Measurements from ENCODE around the gene AUH.

The AUH gene

DNA sequence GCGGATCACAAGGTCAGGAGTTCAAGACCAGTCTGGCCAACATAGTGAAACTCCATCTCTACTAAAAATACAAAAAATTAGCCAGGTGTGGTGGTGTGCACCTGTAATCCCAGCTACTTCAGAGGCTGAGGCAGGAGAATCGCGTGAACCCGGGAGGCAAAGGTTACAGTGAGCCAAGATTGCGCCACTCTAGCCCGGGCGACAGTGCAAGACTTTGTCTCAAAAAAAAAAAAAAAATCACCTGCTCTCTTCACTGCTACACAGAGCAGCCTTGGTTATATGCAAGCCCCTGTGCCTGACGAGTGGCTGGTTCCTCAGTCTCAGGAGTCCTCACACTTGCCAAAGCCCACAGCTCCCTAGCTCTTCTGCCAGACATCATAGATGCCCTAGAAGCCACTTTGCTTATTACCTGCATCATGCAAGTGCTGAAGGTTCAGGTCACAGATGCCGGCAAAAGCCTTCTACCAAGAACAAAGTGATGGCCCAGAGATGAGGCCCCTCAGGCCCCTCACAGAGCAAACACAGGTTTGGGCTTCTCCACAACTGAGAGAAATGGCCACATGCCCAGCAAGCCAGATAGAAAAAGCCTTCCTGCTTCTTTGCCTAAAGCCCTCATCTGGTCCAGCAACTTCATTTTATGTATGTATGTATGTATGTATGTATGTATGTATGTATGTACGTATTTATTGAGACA, 176.4 kb downstream of the AUH start:
- DNase-seq: no peak

DNA sequence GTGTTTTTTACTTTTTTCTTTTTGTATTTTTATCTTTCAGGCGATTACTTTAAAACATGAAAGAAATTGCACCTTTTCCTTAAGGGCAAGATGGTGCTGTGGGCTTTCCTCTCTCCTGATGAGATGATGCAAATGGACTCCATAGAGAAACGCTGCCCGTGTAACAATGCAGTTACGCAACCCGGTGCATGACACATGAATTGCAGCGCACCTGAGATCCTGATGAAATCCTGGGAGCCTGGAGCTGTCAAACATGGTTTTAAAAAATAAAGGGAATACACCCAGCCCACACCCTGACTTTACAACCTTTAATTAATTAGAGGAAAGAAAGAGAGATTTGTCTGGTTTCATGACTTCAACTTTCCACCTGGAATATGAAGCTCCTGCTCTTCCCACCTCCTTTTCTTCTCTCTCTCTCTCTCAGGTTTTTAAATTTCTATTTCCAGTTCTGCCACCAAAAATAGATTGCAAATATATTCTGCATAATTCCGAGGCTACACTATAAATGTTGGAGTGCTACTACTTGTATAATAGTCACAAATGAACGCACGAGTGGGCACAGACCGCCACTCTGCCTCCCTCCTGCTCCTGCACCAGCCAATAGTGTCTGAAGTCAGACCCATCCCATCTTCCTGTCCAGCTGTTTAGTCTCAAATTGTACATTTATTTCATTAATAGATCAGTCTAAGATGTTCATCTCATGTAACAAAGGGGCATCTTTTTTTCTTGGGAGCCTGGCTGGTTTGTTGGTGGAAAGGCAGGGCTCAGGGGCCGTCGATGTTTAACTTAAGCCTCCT, 179.1 kb downstream of the AUH start:
- no peak for DNase-seq

DNA sequence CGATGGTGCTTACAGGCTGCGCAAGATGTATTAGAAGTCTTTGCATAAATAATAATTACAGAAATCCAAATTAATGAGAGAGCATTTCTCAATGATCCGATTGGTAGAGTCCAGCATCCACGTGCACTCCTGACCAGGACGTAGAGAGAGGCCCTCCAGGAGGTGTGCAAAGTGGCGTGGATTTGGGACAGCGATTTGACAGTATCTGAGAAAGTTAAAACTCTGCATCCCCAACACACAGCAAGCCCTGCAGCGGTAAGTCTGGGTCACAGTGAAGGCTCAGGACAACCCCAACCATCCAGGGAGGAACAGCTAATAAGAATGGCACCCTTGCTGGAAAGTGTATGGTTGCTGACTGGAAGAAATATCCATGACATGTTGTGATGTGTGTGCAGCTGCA, 180.2 kb downstream of the AUH start:
- DNase-seq: no peak

DNA sequence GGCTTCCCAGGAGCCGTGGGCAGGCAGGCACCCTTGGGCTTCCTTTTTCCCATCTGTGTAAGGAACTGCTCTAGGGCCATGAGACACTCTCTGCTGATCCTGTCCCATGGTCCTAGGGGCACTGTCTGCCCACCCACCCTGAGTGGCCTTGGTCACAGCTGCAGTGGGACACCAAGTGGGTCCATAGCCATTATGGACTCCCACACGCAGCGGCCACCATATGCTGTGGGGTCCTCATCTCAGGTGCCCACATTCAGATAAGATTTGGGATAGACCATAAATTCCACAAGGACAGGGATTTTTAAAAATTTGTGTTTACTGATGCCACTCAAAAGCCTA, 180.8 kb downstream of the AUH start:
- DNase-seq: no peak

DNA sequence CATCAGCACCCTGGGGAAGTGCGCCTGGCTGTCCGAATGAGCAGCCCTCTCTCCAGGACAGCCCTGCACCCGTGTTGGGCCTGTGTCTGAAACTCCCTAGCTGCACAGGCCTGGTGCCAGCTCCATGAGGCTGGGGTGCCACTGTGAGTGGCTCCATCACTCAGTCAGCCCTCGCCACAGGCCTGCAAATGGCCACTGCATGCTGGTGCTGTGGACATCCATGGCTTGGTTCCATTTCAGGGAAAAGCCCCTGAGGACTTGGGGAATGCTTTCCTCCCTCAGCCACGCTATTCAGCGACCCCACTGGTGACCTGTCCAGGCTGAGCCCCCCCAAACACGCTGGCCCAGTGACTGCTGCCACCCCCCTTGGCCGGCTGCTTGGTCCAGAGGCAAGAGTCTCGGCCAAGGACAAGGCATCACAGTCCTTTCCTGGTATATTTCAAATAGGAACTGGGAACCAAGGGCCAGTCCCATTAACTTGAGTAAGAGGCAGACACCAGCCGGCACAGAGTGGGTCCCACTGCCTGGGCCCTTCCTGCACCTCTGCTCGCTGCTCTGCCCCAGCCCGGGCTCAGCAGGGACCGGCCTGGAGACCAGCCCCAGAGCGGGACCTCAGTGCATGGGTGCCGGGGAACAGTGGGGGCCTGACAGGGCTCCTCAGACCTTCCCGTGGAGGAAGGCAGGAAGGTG, 181.3 kb downstream of the AUH start:
- DNase-seq: no peak

DNA sequence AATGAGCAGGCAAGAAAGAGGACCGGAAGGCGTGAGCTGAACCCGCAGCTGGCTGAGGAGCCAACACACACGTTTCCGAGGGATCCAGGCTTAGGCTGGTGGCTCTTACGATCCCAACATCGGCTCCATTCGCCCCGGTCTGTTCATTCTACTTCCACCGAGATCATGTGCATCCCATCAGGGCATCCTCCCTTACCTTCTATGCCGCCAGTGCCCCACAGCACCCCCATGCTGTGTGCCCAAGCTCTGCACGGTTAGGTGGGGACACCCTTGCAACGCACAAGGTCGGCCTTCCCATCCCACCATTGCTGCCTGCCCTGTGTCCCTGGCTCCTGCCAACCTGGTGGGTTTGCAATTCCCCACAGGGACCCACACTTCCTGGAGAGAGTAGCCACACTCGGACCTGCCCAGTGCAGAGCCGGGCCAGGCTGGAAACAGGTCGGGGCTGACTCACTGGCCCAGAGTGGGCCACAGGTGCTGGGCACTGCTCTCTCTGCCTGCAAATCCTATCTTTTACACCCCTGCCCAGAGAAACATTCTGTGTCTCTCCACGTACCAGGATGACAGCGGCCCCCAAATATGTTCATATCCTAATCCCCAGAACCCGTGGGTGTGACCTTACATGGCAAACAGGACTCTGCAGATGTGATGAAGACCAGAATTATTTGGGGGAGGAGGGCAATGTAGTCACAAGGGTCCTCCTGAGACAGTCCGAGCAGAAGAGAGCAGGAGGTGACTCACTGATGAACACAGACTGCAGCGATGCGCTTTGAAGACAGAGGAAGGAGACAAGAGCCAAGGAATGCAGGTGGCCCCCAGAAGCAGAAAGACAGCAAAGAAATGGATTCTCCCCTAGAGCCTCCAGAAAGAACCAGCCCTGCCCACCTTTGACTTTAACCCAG, 182.2 kb downstream of the AUH start:
- DNase-seq: no peak

DNA sequence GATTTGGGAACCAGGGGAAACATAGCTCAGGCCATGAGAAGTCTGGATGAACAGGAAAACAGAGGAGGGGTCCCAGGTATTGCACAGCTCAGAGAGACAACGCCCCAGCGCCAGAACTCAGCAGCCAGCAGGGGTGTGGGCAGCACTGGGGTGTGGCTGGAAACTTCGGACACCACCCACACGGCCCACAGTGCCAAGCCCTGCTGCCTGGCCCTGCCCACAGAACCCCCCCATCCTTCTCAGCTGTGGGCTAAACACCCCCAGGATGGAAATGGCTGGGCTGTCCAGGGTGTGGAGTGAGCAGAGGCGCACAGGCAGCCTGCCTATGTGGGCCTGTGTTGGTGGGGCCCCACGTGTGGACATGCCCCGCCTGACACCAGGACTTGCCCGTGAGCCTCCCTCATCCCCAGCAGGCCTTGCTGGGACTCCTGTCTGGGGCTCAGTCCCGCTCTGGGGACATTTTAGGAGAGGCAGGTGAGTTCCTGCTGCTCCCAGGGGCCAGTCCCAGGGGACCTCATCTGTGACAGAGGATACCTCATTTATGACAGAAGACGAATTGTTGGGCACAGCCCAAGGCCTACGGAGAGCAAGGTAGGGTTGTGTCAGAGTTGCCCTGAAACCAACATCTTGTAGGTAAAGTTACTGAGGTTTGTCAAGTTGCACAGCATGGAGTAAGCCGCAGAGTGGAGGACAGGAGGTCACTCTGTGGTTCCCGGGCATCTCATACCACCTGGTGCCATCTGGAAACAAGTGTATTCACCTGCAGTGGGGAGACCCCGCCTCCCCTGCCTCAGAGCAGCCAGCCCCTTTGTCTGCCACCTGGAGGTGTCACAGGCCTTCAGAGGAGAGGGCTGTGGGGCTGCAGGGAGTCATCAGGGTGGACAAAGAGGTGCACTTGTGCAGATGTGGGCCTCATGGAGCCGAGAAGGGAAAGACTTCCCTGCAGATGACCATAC, 183.2 kb downstream of the AUH start:
- DNase-seq: no peak

DNA sequence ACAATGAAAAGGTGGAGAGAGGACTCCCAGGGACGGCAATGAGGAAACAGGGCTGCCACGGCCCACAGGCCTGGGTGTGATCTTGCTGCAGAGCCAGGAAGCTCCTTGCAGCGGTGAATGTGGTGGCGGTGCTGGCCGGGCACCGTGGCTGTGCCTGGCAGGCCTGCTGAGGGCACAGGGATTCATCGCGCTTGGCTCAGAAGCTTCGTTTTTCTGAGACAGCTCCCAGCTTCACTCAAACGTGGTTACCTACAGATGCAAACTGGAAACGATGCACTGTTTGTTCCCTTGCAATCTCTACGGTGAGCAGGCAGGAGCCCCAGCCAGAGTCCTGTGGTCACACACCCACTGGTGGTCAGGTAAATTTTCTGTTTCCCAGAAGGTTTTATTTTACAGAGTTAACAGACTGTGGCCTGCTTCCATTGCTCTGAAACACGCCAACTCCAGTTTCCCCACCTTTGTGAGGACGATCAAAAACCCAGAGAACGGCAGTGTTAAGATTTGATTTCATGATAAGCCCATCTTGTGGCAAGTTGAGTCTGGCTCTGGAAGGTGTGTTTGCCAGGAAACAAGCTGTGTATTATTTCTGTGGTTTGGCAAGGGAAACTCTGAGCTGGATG, 183.9 kb downstream of the AUH start:
- DNase-seq: no peak

DNA sequence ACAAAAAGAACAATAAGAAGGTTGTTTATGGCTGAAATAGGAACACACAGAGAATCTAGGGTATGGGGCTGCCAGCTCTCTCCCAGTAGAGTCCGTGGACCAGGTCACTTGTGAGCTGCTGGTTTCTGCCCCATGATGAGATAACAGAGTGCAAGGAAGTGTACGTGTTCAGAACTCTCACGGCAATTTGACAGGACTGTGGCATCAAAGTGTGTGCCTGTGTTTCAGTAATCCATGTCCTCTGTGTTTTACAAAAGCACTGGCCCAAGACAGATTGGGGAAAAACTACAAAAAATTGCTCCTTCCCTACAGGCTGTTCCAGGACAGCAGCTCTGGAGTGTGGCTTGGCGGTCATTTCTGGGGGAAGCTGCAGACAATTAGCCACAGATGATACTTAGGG, 184.6 kb downstream of the AUH start:
- no peak for DNase-seq

DNA sequence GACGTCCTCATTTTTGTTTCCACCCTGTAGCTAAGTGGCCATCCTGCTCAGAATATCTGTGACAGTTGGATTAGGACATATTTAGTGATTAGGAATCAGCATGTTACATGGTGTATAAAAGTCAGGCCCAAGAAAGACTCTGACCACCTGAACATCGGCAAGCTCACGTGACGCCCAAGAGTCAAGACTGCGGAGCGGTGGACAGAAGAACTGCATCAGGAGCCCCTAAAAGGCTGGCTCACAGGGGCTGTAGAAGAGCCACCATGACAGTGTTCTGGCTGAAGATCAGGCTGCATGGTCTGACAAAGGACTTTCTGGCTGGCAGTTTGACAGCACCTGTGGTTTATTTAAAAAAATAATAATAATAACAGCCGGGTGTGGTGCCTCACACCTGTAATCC, 185.3 kb downstream of the AUH start:
- no peak for DNase-seq

DNA sequence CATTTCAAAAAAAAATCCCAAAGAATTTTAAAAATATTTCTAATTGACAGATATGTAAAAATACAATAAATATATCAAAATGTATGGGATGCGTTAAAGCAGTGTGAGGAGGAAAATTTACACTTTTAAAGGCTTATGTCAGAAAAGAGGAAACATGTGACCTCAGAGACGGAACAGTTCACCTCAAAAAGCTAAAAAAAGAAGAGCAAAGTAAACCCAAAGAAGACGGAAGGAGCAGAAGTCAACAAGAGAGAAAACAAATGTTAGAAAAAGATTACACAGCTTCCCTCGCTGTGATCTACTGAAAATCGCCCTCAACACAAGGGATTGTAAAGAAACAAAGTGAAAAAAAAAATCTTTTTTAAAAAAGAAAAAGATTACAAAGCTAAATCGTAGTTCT, 186.9 kb downstream of the AUH start:
- peak; percentile 36 to 41 for DNase-seq

DNA sequence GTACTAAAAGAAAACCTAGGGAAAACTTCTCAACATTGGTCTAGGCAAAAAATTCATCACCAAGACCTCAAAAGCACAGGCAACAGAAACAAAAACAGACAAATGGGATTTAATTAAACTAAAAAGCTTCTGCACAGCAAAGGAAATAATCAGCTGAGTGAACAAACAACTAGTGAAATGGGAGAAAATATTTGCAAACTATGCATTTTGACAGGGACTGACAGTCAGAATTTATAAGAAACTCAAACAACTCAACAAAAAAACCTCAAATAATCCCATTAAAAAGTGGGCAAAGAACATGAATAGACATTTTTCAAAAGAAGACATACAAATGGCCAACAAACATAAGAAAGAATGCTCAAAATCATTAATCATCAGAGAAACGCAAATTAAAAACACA, 189.4 kb downstream of the AUH start:
- DNase-seq: no peak

DNA sequence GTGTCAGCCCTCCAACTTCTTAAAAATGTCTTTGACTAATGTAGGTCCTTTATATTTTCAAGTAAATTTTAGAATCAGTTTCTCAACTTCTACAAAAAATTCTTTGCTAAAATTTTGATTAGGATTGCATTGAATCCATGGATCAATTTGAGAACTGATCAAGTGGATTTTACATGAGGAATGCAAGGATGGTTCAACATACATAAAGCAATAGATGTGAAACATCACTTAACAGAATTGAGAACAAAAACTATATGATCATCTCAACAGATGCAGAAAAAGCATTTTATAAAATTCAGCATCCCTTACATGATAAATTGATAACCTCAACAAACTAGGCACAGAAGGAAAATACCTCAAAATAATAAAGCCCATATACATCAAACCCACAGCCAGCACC, 190.8 kb downstream of the AUH start:
- DNase-seq: no peak

DNA sequence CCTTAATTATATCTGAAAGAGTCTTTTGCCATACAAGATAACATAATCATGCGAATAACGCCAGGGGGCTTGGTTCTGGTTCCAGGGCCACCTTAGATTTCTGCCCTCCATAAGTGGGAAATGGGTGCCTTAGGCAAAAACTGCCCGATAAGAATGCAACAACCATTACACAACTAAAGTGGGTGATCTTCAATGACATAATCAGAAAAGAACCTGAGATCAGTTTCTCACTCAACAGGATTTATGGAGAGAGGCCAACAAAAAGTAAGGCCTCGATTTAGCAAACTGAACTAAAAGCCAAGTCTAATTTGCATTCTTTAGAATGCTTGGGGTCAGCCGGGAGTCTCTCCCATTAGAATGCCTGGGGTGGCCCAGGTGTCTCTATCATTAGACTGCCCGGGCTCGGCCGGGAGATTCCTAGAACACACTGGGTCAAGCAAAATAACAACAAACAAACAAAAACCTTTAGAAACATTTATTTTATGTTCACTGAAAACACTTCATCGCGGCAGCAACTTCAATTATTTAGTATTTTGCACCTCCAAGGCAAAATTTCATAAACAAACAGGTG, 194.8 kb downstream of the AUH start:
- no peak for DNase-seq

DNA sequence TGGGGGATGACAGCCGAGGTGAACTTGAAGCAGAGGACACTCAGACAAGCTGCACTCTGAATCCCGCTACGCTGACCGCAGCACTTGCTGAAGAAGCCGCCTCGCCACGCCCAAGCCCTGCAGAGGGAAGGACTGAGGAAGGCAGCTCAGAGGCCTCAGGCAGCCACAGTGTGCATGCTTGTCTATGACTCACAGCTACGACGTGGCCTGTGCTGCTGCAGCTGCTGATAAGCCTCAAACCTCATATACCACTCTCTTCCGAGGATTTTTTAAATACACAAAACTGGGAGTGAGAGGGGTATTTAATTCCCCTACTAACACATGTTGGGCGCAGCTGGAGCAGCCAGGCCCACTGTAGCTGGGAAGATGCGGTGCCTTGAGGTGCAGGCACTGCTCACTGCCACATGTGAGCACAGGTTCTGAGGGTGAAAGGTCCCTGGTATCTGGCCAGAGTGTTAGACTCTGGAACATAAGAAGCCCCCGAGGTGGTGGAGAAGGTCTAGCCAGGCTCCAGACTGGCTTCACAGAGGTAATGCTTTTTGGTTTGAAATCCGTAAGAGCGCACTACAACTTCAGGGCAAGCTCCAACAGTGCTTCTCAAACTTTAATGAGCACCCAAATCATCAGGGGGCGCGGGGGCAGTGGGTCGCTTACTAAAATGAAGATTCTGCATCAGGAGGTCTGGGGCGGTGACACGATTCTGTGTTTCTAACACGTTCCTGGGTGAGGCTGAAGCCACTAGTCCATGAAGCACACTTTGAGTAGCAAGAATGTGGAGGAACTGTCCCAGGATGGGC, 196.8 kb downstream of the AUH start:
- peak; percentile 69 to 84 for DNase-seq

Data from Kasumi-1 (cell line).